Nephron (organoid): ENCODE measurements around the gene CHP2.

Source experiments
- H3K27ac Mint-ChIP-seq, 3 experiments: 2 replicates each; pipeline ENCODE4 v1.8.0; 2020; ENCODE audit warnings: mixed read lengths in 3 of 3, mild to moderate bottlenecking in 2 of 3, moderate library complexity in 1 of 3
- H3K27me3 Mint-ChIP-seq: 2 replicates; pipeline ENCODE4 v1.8.0; 2021; ENCODE audit warnings: low read depth, mild to moderate bottlenecking, moderate library complexity, mixed read lengths
- H3K36me3 Mint-ChIP-seq: 2 replicates; pipeline ENCODE4 v1.8.0; 2020; ENCODE audit warnings: low read depth, mixed read lengths
- H3K4me1 Mint-ChIP-seq: 2 replicates; pipeline ENCODE4 v1.8.0; 2020; ENCODE audit warnings: mixed read lengths
- H3K4me3 Mint-ChIP-seq, 3 experiments: 2 replicates each; pipeline ENCODE4 v1.8.0; 2020; ENCODE audit warnings: mild to moderate bottlenecking in 3 of 3, mixed read lengths in 3 of 3, moderate library complexity in 2 of 3
- H3K9me3 Mint-ChIP-seq: 2 replicates; pipeline ENCODE4 v1.8.0; 2020; ENCODE audit warnings: mixed read lengths
- CTCF ChIP-seq, 3 experiments: fragments of 200-600 bp; sonication (generic); IDR thresholded peaks; one replicate each; pipeline ENCODE4 v1.5.0; 2021; ENCODE audit warnings: antibody characterized with exemption in 3 of 3; ENCODE audit not compliant: unreplicated experiment in 3 of 3

CHP2 gene

GRCh38 chr16:23771642-23772041, 16.8 kb downstream of the CHP2 start:
- no peaks in the 10 kb centered on the region for H3K4me1 Mint-ChIP-seq
- no peaks in the 10 kb centered on the region for H3K36me3 Mint-ChIP-seq

GRCh38 chr16:23773339-23773738, 18.5 kb downstream of the CHP2 start:
- no peak overlapping the region for H3K4me3 Mint-ChIP-seq
- no peaks in the 10 kb centered on the region for H3K4me1 Mint-ChIP-seq
- no peak for TF ChIP-seq CTCF (IDR thresholded peaks at IDR 0.05; ENCODE audit: unreplicated experiment in 3 of 3)
- no peaks in the 10 kb centered on the region for H3K9me3 Mint-ChIP-seq
- H3K27ac Mint-ChIP-seq = no peak overlapping the region
- peaks cover 9% of the 10 kb centered on the region for H3K27me3 Mint-ChIP-seq
- no peaks in the 10 kb centered on the region for H3K36me3 Mint-ChIP-seq

More at GRCh38 chr16:23771642-23772041, 16.8 kb downstream of the CHP2 start:
- no peak for TF ChIP-seq CTCF (IDR thresholded peaks at IDR 0.05; ENCODE audit: unreplicated experiment in 3 of 3)
- H3K27me3 Mint-ChIP-seq = peaks cover 9% of the 10 kb centered on the region
- no peak overlapping the region for H3K4me3 Mint-ChIP-seq
- H3K9me3 Mint-ChIP-seq = no peaks in the 10 kb centered on the region
- no peak overlapping the region for H3K27ac Mint-ChIP-seq

- no peaks in the 10 kb centered on the region for H3K36me3 Mint-ChIP-seq
- H3K4me1 Mint-ChIP-seq = peaks cover 5% of the 10 kb centered on the region
- TF ChIP-seq CTCF (IDR thresholded peaks at IDR 0.05; ENCODE audit: unreplicated experiment in 3 of 3) = no peak
- peaks cover 14% of the 10 kb centered on the region for H3K27me3 Mint-ChIP-seq
- H3K9me3 Mint-ChIP-seq = peaks cover 4% of the 10 kb centered on the region
- H3K27ac Mint-ChIP-seq = no peak overlapping the region
- no peak overlapping the region for H3K4me3 Mint-ChIP-seq
Measured at GRCh38 chr16:23781176-23781575, 26.4 kb downstream of the CHP2 start.

- Mint-ChIP-seq H3K9me3 (no peaks in the 10 kb centered on the region), H3K27ac (no peak overlapping the region)
Measured at GRCh38 chr16:23784811-23785447, 30.1 kb downstream of the CHP2 start.

GRCh38 chr16:23785842-23786241, 31.0 kb downstream of the CHP2 start:
- Mint-ChIP-seq H3K4me3 (no peak overlapping the region), H3K27me3 (peaks cover 25% of the 10 kb centered on the region), H3K4me1 (no peaks in the 10 kb centered on the region), H3K27ac (no peak overlapping the region), H3K36me3 (no peaks in the 10 kb centered on the region), H3K9me3 (no peaks in the 10 kb centered on the region)
- no peak for TF ChIP-seq CTCF (IDR thresholded peaks at IDR 0.05; ENCODE audit: unreplicated experiment in 3 of 3)

More at GRCh38 chr16:23784811-23785447, 30.1 kb downstream of the CHP2 start:
- H3K4me3 Mint-ChIP-seq = no peak overlapping the region
- H3K36me3 Mint-ChIP-seq = no peaks in the 10 kb centered on the region
- peaks cover 25% of the 10 kb centered on the region for H3K27me3 Mint-ChIP-seq
- peaks cover 5% of the 10 kb centered on the region for H3K4me1 Mint-ChIP-seq
- TF ChIP-seq CTCF (IDR thresholded peaks at IDR 0.05; ENCODE audit: unreplicated experiment in 3 of 3) = no peak

- H3K9me3 Mint-ChIP-seq = no peaks in the 10 kb centered on the region
- H3K4me1 Mint-ChIP-seq = no peaks in the 10 kb centered on the region
- H3K36me3 Mint-ChIP-seq = no peaks in the 10 kb centered on the region
- H3K27ac Mint-ChIP-seq = no peak overlapping the region
- no peak for TF ChIP-seq CTCF (IDR thresholded peaks at IDR 0.05; ENCODE audit: unreplicated experiment in 3 of 3)
- H3K27me3 Mint-ChIP-seq = peaks cover 25% of the 10 kb centered on the region
- no peak overlapping the region for H3K4me3 Mint-ChIP-seq
Measured at GRCh38 chr16:23786964-23787561, 32.2 kb downstream of the CHP2 start.
